Measurements from ENCODE around the gene RECQL5.
A peak's percentile ranks its signal among the peaks of the same experiment; 100 is the strongest.

RECQL5 gene

DNA sequence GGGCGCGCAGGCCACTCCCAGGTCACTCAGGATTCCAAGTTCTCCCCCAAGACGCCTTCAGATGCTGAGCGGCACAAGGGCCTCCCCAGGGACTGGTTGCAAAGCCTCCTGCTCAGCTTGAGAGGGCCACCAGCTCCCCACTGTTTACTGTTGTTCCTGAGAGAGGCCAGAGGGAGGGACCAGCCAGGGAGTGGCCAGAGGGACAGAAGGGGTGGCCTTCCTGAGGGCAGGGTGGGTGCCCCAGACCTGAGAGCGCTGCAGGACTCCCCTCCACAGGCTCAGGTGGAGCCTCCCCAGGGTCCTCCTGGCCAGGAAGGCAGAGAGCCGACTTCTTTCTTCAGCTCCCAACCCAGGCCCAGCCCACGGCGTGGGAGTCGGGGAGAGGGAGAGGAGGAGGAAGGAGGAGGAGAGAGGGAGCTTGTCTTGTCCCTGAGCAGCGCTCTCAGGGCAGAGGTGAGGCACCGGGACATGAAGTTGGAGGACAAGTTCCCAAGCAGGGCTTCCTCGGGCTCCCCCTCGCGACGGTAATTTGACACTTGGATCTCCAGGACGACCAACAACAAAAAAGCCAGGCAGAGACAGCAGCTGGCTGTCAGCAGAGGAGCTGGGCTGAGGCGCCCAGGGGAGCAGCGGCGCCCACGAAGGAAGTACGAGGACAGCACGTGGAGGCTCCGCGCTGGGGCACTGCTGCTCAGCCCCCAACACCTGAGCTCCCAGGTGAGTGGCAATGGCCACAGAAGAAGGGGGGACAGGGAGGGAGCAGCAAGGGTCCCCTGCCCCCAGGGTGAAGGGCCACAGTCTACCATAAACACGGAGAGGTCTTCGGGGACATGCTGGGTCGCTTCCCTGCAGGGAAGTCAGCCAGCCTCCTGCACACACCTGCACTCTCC lies 33.2 kb downstream of the RECQL5 start:
- DNase-seq (ENCODE audit: low read depth in 2 of 2): peak in 1 of 2 donors; percentile 14

DNA sequence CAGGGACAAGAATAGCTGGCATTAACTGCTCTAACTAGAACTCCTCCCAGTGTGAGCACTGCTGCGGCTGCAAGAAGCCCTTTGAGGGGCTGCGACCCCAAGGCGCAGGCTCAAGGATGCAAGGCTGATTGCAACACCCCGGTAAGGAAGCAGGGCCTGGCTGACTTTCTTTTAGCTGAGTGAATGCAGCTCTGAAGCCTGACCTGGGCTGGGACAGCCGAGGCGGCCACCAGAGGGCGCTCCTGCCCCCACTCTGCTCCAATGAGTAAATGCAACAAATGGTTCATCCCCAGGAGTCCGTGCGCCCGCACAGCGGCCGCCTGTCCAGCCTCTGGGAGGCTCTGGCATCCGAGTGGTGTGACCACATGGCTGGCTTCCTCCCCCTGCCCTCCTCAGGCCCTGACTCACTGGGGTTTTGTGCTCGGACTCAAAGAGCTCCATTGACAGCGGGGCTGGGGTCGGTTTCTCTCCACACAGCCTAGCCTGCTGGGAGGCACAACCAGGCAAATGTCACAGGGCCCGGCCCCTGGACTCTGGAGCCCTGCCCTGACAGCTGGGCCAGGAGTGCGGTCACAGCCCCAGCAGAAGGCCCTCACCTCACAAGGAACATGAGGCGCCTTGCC lies 34.0 kb downstream of the RECQL5 start, which contains the start of gene SMIM5:
Gene SMIM5 (plus strand): TSS at position 572 of the 623 bp plus-strand sequence. CDS start 6,768 bp downstream, outside the sequence.
- peak; percentile 61 to 66 for DNase-seq (ENCODE audit: low read depth in 2 of 2)

DNA sequence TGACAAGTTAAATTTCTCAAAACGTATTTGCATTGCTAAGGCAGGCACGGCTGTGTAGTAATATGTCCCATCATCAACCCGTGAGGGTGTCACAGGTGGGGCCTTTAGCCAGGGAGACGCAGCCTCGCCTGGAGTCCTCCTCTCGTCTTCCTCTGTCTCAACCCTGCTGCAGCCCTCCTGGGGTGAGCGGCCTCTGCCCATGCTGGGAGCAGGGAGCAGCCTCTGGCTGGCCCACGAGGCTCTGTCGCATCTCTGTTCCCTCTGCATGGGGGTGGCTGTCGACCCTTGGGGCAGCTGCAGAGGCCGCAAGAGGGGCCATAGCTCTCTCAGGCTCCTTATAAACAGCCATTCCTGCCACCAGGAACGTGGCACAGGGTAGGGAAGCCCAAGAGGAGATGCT lies 34.5 kb downstream of the RECQL5 start:
- no peak for DNase-seq (ENCODE audit: low read depth in 2 of 2)

GRCh38 chr17:75631353-75631752 lies 35.6 kb downstream of the RECQL5 start:
- no peak for DNase-seq (ENCODE audit: low read depth in 2 of 2)

DNA sequence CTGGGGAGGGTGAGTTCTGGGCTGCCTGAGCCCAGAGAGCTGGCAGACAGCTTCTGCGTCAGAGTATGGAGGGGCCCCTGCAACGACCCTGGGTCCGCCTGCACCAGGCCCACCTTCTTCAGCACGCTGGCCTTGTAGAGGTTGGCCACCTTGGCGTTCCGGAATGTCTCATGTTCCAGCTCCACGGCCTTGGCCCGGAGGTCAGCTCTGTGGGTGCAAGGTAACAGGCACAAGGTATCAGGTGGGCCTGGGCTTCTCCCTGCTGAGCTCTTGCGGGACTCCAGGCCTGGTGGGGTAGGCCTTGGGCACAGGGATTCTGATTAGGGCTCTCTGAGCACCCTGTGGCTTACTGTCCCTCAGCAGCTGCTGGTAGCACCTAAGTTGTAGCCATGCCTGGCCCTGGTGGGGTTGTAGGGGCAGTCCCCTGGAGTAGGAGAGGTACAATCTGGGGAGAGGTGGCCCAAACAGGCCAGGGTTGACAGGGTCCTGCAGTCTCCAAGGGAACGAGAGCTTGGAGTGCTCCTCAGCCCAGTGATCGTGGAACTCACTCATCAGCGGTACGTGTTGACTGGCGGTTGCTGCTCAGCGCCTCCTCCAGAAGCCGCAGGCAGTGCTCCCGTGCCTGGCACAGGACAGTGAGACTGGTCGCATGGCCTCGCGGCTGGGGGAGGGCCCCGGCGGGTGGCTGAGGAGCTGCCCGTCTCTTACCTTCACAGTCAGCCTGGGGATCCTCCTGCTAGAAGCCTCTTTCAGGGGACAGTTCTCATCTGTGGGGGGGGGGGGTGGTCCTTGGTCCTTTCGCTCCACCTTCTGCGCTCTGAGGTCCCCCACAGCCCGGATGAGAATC lies 36.7 kb downstream of the RECQL5 start:
- no peak for DNase-seq (ENCODE audit: low read depth in 2 of 2)

DNA sequence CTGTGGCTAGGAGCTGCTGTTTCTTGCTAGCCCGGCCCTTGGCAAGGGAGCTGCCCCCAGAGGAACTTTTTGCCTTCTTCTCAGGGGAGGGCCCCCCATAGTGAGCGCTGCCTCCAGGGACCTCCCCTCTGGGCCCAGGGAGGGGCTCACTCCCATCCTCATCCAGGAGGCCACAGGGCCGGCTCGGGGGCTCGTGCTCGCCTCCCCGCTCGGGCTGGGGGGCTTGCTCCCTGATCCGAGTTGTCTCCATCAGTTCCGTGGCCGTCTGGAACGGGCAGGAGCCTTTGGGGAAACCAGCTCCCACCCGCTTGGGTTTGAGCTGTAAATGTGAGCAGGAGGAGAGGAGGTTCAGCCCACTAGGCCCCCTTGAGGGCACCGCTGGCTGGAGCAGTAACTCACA lies 37.8 kb downstream of the RECQL5 start:
- DNase-seq (ENCODE audit: low read depth in 2 of 2): no peak

- no peak for DNase-seq (ENCODE audit: low read depth in 2 of 2)
These were observed 38.5 kb downstream of the RECQL5 start for GRCh38 chr17:75628425-75628824.

DNA sequence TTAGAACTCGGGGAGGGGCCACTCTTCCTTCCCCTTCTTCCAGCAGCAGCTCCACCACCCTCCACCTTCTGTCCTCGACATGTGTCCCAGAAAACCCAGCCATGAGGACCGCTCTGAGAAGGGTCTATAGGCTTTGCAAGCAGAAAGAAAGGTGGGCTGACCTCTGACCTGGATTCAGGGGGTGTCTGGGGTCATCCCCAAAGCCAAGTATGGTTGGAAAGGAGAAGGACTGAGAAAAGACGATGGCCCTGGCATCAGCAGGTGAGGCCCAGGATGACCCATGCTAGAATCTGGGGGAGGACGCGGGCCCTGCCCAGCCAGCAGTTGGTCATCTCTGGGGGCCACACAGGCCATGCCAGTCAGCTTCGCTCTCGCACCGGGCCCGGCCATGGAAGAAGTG lies 39.9 kb downstream of the RECQL5 start:
- DNase-seq (ENCODE audit: low read depth in 2 of 2): no peak

DNA sequence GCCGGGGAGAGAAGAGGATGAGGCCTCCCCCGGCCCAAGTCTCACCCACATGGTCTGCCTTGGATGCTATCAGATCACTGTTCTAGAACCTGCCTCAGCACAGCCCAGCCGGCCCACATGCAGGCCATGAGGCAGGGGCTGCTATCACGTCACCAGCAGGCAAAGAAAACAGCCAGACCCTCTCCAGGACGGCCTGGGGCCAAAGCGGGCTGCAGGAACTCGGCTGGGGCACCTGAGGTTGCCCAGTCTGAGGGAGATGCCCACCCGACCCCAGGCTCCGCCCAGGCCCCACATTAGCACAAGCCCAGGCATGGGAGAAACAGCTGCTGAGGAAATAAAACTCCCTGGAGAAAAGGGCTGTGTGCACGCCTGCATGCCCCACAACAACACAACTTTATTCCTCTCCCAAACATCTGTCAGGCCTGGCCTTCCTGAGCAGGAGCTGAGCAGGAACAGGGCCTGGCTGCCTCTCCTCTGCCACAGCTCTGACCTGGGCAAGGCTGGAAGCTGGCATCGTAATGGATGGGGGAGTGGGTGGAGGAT lies 40.4 kb downstream of the RECQL5 start:
- DNase-seq (ENCODE audit: low read depth in 2 of 2): no peak

GRCh38 chr17:75625813-75626486 lies 41.0 kb downstream of the RECQL5 start:
- DNase-seq (ENCODE audit: low read depth in 2 of 2): no peak

DNA sequence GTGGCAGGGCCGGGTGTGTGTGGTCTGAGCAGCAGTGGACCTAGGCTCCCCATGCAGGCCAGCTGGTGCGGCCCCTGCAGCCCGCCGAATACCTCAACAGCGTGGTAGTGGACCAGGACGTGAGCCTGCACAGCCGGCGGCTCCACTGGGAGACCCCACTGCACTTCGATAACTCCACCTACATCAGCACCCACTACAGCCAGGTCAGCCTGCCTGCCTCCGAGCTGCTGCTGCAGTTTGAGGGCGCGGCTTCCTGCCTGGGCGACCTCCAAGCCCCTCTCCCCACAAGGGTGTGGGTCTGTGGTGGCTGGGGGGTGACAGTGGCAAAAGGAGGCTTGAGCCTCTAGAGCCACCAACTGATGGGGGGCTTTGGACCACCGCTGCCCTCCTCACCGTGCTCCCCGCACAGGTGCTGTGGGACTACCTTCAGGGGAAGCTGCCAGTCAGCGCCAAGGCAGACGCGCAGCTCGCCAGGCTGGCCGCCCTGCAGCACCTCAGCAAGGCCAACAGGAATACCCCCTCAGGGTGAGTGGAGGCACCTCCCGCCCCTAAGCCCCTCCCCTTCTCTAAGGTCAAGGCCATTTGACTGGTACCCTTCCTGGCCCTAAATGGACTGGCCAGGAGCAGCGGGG lies 42.1 kb downstream of the RECQL5 start:
- DNase-seq (ENCODE audit: low read depth in 2 of 2): no peak

DNA sequence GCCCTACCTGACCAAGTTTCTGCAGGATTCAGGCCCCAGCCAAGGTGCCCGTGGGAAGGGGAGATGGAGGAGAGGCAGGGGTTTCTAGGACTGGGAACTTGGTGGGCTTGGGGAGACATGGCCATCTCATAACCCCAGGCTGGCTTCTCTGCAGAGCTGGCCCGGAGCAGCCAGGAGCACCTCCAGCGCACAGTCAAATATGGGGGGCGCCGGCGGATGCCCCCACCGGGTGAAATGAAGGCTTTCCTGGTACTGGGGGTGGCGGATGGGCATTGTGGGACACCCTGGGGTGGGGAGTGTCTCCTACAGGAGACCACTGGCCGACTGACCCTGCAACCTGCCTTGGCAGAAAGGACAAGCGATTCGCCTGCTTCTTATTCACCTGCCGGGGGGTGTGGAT lies 42.9 kb downstream of the RECQL5 start:
- DNase-seq (ENCODE audit: low read depth in 2 of 2): no peak

DNA sequence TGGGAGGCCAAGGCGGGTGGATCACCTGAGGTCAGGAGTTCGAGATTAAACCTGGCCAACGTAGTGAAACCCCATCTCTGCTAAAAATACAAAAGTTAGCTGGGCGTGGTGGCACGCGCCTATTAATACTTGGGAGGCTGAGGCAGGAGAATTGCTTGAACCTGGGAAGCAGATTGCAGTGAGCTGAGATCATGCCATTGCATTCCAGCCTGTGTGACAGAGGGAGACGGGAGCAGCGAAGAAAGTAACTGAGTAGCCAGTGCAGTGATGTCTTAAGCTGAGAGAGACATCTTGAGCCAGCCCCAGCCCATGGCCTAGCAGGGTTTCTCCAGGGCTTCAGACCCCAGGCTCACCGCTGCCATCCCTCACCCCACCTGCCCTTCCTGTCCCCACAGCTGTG lies 43.6 kb downstream of the RECQL5 start:
- no peak for DNase-seq (ENCODE audit: low read depth in 2 of 2)

- no peak for DNase-seq (ENCODE audit: low read depth in 2 of 2)
These were observed 44.1 kb downstream of the RECQL5 start for GRCh38 chr17:75622771-75623273.

DNA sequence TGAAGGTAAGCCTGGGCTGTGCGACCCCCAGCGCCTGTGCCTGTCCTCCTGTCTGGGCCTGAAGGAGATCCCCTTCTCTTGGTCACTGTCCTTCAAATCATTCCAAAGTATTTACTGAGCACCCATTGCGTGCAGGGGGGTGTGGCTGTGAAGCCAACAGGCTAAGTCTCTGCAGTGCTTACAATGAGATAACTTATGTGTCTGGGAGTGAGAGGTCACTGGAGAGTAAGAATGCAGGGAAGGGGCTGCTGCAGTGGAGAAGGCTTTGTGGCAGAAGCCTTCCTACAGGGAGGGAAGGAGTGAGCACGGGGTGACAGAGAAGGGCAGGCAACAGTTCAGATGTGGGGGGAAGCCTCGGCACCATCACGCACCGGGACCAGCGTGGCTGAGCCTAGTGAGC lies 44.9 kb downstream of the RECQL5 start:
- DNase-seq (ENCODE audit: low read depth in 2 of 2): no peak

DNA sequence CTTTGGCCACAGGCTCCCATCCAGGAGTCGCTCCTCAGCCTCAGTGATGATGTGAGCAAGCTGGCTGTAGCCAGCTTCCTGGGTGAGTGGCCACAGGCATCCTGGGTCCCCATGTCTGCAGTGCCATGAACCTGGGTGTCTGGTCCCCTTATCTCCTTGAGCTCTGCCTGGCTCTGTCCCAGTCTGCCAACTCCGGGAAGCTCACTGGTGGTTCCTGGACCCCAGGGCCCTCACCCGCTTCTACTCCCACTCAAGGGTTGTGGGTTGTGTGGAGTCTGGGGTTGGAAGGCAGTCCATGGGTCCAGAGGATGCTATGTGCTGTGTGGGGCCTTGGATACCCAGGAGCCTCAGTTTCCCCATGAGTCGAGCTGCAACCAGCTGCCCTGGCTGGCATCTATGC lies 45.5 kb downstream of the RECQL5 start:
- DNase-seq (ENCODE audit: low read depth in 2 of 2): no peak

- DNase-seq (ENCODE audit: low read depth in 2 of 2): no peak
These were observed 47.2 kb downstream of the RECQL5 start for GRCh38 chr17:75619506-75620431.

DNA sequence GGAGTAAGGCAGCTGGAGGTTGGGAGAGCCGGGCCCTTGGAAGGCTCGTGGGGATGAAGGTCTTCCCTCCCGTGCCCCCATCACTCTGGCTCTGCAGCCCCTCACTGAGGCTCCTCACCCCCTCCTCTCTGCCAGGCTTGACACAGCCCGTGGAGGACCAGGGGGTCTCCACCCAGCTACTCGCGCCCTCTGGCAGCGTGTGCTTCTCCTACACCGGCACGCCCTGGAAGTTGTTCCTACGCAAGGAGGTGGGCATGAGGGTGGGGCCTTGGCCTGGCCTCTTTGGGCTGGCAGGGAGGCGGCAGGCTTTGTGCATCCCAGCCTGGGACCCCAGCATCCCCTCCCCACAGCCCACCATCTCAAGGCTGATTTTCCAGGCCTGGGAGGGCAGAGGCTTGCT lies 49.3 kb downstream of the RECQL5 start:
- DNase-seq (ENCODE audit: low read depth in 2 of 2): no peak

DNA sequence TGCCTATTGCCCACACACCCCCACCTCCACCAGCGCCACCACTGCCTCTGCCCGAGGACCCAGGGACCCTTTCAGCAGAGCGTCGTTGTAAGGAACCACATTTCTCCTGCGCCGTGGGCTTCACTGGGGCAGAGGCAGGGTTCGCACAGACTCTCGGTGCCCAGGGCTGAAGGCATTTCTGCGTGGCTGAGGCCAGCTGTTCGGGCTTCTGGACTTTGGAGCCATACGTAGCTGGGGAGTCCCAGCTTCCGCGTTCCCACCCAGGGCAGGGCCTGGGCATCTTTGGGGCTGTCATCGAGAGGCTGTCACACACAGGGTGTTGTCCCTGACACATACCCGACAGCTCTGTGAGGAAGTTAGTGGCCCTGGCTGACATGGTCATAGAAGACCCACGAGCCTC lies 49.7 kb downstream of the RECQL5 start:
- DNase-seq (ENCODE audit: low read depth in 2 of 2): no peak
